ENCODE measurements around the gene MYDGF.

GRCh38 chr19:4687396-4687795 lies 17.3 kb upstream of the MYDGF start:
- TF ChIP-seq EZH2 (IDR thresholded peaks at IDR 0.05; ENCODE audit: insufficient read depth, poor library complexity, severe bottlenecking) (no peak), EZH2phosphoT487 (IDR thresholded peaks at IDR 0.05; ENCODE audit: insufficient read depth, low read depth) (no peak)
